A673 (cell line): ENCODE measurements around the gene KRIT1. TPM values are rescaled to one million over a fixed set of nuclear protein-coding genes. Genes with fewer than 3 reads are reported as not detected.
A peak's percentile ranks its signal among the peaks of the same experiment; 100 is the strongest.

Source experiments
- Bru-seq: library from RNA; stranded (reverse); fragments of 400-500 nt; gene quantifications from one replicate; lab custom pipeline; 2021; lab: Mats Ljungman, UMichigan
- BruChase-seq, 2 experiments: library from RNA; stranded (reverse); fragments of 400-500 nt; gene quantifications; one replicate each; lab custom pipeline; 2021; lab: Mats Ljungman, UMichigan
- BruUV-seq: library from RNA; stranded (reverse); fragments of 400-500 nt; replicated peaks from 2 replicates; lab custom pipeline; 2021; lab: Mats Ljungman, UMichigan
- CTCF ChIA-PET: fragments of 300-600 bp; sonication (Branson Sonifier 250); formaldehyde crosslinking; loops from one replicate; lab custom pipeline; 2022; ENCODE audit warnings: antibody characterized with exemption; lab: Charles Lee
- POLR2A ChIA-PET: fragments of 300-600 bp; sonication (Branson Sonifier 250); formaldehyde crosslinking; loops from one replicate; lab custom pipeline; 2022; ENCODE audit warnings: antibody characterized with exemption; ENCODE audit not compliant: low non-redundant PET; lab: Charles Lee
- DNase-seq: peaks from one replicate; pipeline ENCODE4 v3.0.0-alpha.2; 2015; ENCODE audit warnings: low spot score
- H3K27ac ChIP-seq: fragments of 200-600 bp; sonication (generic); 2 replicates; pipeline ENCODE4 v1.5.1; 2016; ENCODE audit warnings: mixed run types, low read depth, mild to moderate bottlenecking, mixed read lengths, antibody characterized with exemption, low read length; ENCODE audit not compliant: poor library complexity, severe bottlenecking
- H3K27me3 ChIP-seq: fragments of 200-600 bp; sonication (generic); replicated peaks from 2 replicates; pipeline ENCODE4 v1.6.1; 2017; ENCODE audit warnings: mixed run types, low read depth, mild to moderate bottlenecking, mixed read lengths, antibody characterized with exemption, low read length; ENCODE audit not compliant: insufficient read depth, poor library complexity
- H3K36me3 ChIP-seq: fragments of 200-600 bp; sonication (generic); 2 replicates; pipeline ENCODE4 v1.6.1; 2016; ENCODE audit warnings: mixed run types, mild to moderate bottlenecking, mixed read lengths, antibody characterized with exemption, low read length; ENCODE audit not compliant: insufficient read depth, poor library complexity, severe bottlenecking
- H3K4me1 ChIP-seq: fragments of 200-600 bp; sonication (generic); 2 replicates; pipeline ENCODE4 v1.6.1; 2017; ENCODE audit warnings: mixed run types, mild to moderate bottlenecking, mixed read lengths, antibody characterized with exemption, low read length; ENCODE audit not compliant: insufficient read depth, poor library complexity, severe bottlenecking
- H3K4me3 ChIP-seq: fragments of 200-600 bp; sonication (generic); 2 replicates; pipeline ENCODE4 v1.5.1; 2016; ENCODE audit warnings: low read depth, mixed run types, mild to moderate bottlenecking, mixed read lengths, low read length; ENCODE audit not compliant: poor library complexity, severe bottlenecking
- H3K9me3 ChIP-seq: fragments of 200-600 bp; sonication (generic); 2 replicates; pipeline ENCODE4 v1.6.1; 2016; ENCODE audit warnings: mixed run types, low read depth, mild to moderate bottlenecking, mixed read lengths, antibody characterized with exemption, low read length; ENCODE audit not compliant: poor library complexity, severe bottlenecking
- EZH2 ChIP-seq: fragments of 200-600 bp; sonication (generic); IDR thresholded peaks from 2 replicates; pipeline ENCODE4 v1.6.1; 2017; ENCODE audit warnings: borderline replicate concordance, low read depth, mild to moderate bottlenecking, mixed read lengths, antibody characterized with exemption, low read length; ENCODE audit not compliant: poor library complexity, severe bottlenecking
- intact Hi-C: fragments of 100-400 bp; cut with micrococcal nuclease; formaldehyde crosslinking; loops from one replicate; pipeline ENCODE4 v1.10.0; 2022; ENCODE audit not compliant: unreplicated experiment
- long read RNA-seq: library from polyadenylated mRNA; stranded (forward); transcript quantifications from one replicate; pipeline ENCODE4 v2.0.0, GENCODE V29; 2022
- total RNA-seq: library from RNA; stranded (reverse); gene quantifications from 2 replicates; pipeline ENCODE4 v1.2.3, GENCODE V29; 2021
- TF ChIP-seq, protein P1 (sequence below): fragments of 300-800, 200-600 bp; sonication (generic); conservative IDR thresholded peaks from 2 replicates; pipeline ENCODE4 v1.5.1; 2017; ENCODE audit warnings: low read depth, mild to moderate bottlenecking, antibody characterized with exemption, low read length, moderate library complexity, mixed read lengths

KRIT1 gene
- total RNA-seq: 41.3 and 45.7 TPM in 2 replicates
- Bru-seq, nascent RNA: percentile 87 among the genes with signal in this experiment
- percentile 95 among the genes with signal in this experiment for BruChase-seq, experiment 1, labeled RNA remaining after a 2-hour chase
- percentile 94 among the genes with signal in this experiment for BruChase-seq, experiment 2, labeled RNA remaining after a 6-hour chase
- long read RNA-seq, partial matches to known transcripts: 7 of 32 reads
- long read RNA-seq, other reads (novel, unspliced or antisense): 24 of 32 reads

GRCh38 chr7:92245487-92246359 is at the start of gene KRIT1, which contains the start of gene ANKIB1:
Gene KRIT1, minus strand, starts transcription at chr7:92245914. Its CDS starts 3,779 bp downstream, at chr7:92242135.
Gene ANKIB1, plus strand, starts transcription at chr7:92245974. Its CDS starts 49,005 bp downstream, at chr7:92294979.
- intact Hi-C loops: no loop called here
- DNase-seq: peak; percentile 92
- H3K4me1 ChIP-seq: peaks cover 20% of the 10 kb centered on the region
- TF ChIP-seq, protein P1, sequence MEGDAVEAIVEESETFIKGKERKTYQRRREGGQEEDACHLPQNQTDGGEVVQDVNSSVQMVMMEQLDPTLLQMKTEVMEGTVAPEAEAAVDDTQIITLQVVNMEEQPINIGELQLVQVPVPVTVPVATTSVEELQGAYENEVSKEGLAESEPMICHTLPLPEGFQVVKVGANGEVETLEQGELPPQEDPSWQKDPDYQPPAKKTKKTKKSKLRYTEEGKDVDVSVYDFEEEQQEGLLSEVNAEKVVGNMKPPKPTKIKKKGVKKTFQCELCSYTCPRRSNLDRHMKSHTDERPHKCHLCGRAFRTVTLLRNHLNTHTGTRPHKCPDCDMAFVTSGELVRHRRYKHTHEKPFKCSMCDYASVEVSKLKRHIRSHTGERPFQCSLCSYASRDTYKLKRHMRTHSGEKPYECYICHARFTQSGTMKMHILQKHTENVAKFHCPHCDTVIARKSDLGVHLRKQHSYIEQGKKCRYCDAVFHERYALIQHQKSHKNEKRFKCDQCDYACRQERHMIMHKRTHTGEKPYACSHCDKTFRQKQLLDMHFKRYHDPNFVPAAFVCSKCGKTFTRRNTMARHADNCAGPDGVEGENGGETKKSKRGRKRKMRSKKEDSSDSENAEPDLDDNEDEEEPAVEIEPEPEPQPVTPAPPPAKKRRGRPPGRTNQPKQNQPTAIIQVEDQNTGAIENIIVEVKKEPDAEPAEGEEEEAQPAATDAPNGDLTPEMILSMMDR: no peak
- TF ChIP-seq EZH2: no peak
- peak within 1 kb of the TSS; percentile 83 for H3K27ac ChIP-seq
- H3K4me3 ChIP-seq: peak within 1 kb of the TSS; percentile 83
- TSS peak; percentile 50 for BruUV-seq
- H3K9me3 ChIP-seq: no peaks in the 10 kb centered on the region
- peaks cover 13% of the 10 kb centered on the region for H3K36me3 ChIP-seq
- ChIA-PET POLR2A (no interaction called here), CTCF (interaction anchor here (0.6 to 1.1 kb wide), 3 partner anchors 23 to 474 kb away, joined by 3 read pairs; no protein-coding TSS in a partner anchor)
- no peaks in the 10 kb centered on the region for H3K27me3 ChIP-seq

DNA sequence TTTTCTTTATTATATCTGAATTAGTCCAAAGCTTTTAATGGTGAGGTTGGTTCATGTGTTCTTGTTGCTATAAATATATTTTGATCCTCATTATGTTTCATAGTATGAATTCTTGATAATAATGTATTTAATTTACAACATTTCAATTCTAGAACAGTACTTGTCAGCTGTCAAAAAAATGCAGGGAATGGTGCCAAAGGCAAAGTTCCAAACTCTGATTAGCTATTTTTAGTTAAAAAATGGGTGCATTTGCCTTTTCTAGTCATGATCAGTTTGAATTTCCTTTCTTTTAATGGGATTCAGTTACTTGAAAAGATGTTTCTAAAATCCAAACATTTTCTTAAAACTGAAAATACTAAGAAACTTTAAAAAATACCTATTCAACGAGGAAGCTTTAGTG is 49.7 kb upstream of the KRIT1 start:
- H3K36me3 ChIP-seq: no peaks in the 10 kb centered on the region
- ChIA-PET CTCF (no interaction called here), POLR2A (no interaction called here)
- H3K9me3 ChIP-seq: no peaks in the 10 kb centered on the region
- no TSS peak for BruUV-seq
- peaks cover 18% of the 10 kb centered on the region for H3K4me1 ChIP-seq
- intact Hi-C loops: no loop called here
- no peak for TF ChIP-seq EZH2
- TF ChIP-seq, protein P1: no peak
- DNase-seq: no peak
- H3K27ac ChIP-seq: no peak overlapping the region
- H3K27me3 ChIP-seq: no peaks in the 10 kb centered on the region
- H3K4me3 ChIP-seq: no peak overlapping the region

DNA sequence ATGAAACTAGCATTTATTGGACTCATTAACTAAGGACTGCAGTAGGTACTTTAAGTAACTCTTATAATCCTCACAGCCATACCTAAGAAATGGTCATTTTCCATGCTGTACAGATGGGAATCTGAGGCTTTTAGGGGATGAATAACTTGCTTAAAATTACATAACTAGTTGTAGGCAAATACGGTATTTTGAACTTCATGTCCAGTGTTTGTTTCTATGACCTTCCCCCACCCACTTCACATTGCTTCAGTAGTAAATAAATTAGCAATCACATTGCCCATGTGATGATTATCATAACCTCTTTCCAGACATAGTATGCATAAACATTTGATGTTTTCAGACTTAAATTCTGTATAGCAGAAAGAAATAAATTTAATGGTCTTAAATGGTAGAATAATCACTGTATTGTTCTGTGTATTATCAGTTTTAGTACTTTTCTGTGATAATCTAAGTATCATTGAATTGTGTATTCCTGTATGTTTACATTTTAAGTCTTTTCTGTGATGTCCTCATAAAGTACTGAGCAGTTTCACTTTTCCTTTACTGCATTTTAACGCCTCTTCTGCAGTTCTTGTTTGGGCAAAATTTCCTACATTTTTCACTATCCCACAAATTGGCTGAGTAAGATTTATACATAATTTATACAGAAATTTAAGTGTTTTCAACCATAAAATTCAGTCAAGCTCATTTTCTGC is 48.3 kb upstream of the KRIT1 start:
- intact Hi-C loops: no loop called here
- no peak for DNase-seq
- Histone ChIP-seq H3K27me3 (no peaks in the 10 kb centered on the region), H3K9me3 (no peaks in the 10 kb centered on the region), H3K27ac (no peak overlapping the region), H3K4me3 (peak overlapping the region; percentile 15), H3K4me1 (peaks cover 18% of the 10 kb centered on the region), H3K36me3 (no peaks in the 10 kb centered on the region)
- no TSS peak for BruUV-seq
- no peak for TF ChIP-seq EZH2
- TF ChIP-seq, protein P1: no peak
- ChIA-PET CTCF (no interaction called here), POLR2A (no interaction called here)
